GM12878 (cell line): ENCODE data around the gene RSKR. TPM values are rescaled to one million over a fixed set of nuclear protein-coding genes. Genes with fewer than 3 reads are reported as not detected.
A peak's percentile ranks its signal among the peaks of the same experiment; 100 is the strongest.

Experiments used
- ATF7 ChIP-seq: fragments of 450-650 bp; IDR thresholded peaks from 2 replicates; pipeline ENCODE4 v1.6.1; 2016; ENCODE audit warnings: low read depth, mild to moderate bottlenecking
- CBFB ChIP-seq: IDR thresholded peaks from 2 replicates; pipeline ENCODE4 v1.6.1; 2016; ENCODE audit warnings: antibody characterized with exemption, low read depth
- CBX5 ChIP-seq: sonication (generic); IDR thresholded peaks from 2 replicates; pipeline ENCODE4 v1.6.1; 2016; ENCODE audit warnings: low read depth, moderate library complexity, mild to moderate bottlenecking, inconsistent platforms
- CHD2 ChIP-seq: IDR thresholded peaks from 2 replicates; pipeline ENCODE4 v1.6.1; 2011; ENCODE audit warnings: low read depth, low read length, improper control_type of control experiment, borderline replicate concordance
- GABPA ChIP-seq: IDR thresholded peaks from 2 replicates; pipeline ENCODE4 v1.6.1; 2014; ENCODE audit warnings: antibody characterized with exemption, low read depth, mild to moderate bottlenecking, inconsistent platforms
- HCFC1 ChIP-seq: fragments of 150-350 bp; IDR thresholded peaks from 2 replicates; pipeline ENCODE4 v1.6.1; 2014; ENCODE audit warnings: low read length
- IKZF2 ChIP-seq, 2 experiments: fragments of 450-650 bp; IDR thresholded peaks; 2 replicates each; pipeline ENCODE4 v1.6.1; 2017; ENCODE audit warnings: mild to moderate bottlenecking in 2 of 2, moderate library complexity in 2 of 2
- MEF2A ChIP-seq: IDR thresholded peaks from 2 replicates; pipeline ENCODE4 v1.6.1; 2011; ENCODE audit warnings: low read depth, mild to moderate bottlenecking, low read length, moderate library complexity; ENCODE audit not compliant: insufficient read depth
- MYB ChIP-seq: fragments of 150-350 bp; IDR thresholded peaks from 2 replicates; pipeline ENCODE4 v1.6.1; 2014; ENCODE audit warnings: mild to moderate bottlenecking, low read depth, low read length, borderline replicate concordance
- MYC ChIP-seq: IDR thresholded peaks from 2 replicates; pipeline ENCODE4 v1.6.1; 2011; ENCODE audit warnings: mild to moderate bottlenecking, low read length, moderate library complexity, inconsistent platforms; ENCODE audit not compliant: insufficient read depth, insufficient replicate concordance, insufficient read length, severe bottlenecking
- RELA ChIP-seq: fragments of 450-650 bp; IDR thresholded peaks from 2 replicates; pipeline ENCODE4 v1.8.0; 2014; ENCODE audit warnings: borderline replicate concordance; ENCODE audit not compliant: partially characterized antibody
- SMAD5 ChIP-seq: IDR thresholded peaks from 2 replicates; pipeline ENCODE4 v1.6.1; 2016; ENCODE audit warnings: antibody characterized with exemption, low read depth
- SRF ChIP-seq, 2 experiments: IDR thresholded peaks; 2 replicates each; pipeline ENCODE4 v1.6.1; 2011; ENCODE audit warnings: low read depth in 2 of 2, low read length in 2 of 2, mild to moderate bottlenecking in 1 of 2, moderate library complexity in 1 of 2
- YBX1 ChIP-seq: fragments of 450-650 bp; IDR thresholded peaks from 2 replicates; pipeline ENCODE4 v1.6.1; 2016; ENCODE audit warnings: antibody characterized with exemption
- ZNF24 ChIP-seq: fragments of 450-650 bp; IDR thresholded peaks from 2 replicates; pipeline ENCODE4 v1.6.1; 2017; ENCODE audit warnings: antibody characterized with exemption, mild to moderate bottlenecking
- polyA plus RNA-seq, 11 experiments: library from polyadenylated mRNA; depleted of rRNA in 4 of 11; unstranded in 6 of 11; stranded (reverse) in 5 of 11; fragments of >200 nt; fragmentation: Nextera tagmentation in 4 of 11; fragmentation: Illumina TruSeq in 1 of 11; extraction: Ambion mirVana in 4 of 11; extraction: Trizol in 1 of 11; gene quantifications; 1 replicate in 1 of 11; 2 replicates in 10 of 11; pipeline versions ENCODE4 v1.2.1 to v1.2.3, GENCODE V29; 2011 to 2016; ENCODE audit warnings: inconsistent platforms in 2 of 11, missing spikeins in 2 of 11, low read depth in 1 of 11
- total RNA-seq, 4 experiments: library from RNA; depleted of rRNA in 3 of 4; stranded (reverse); fragments of >200 nt in 3 of 4; fragmentation: Illumina TruSeq in 1 of 4; extraction: Trizol in 1 of 4; gene quantifications; 2 replicates each; pipeline versions ENCODE4 v1.2.1 to v1.2.3, GENCODE V29; 2013 to 2021
- TF ChIP-seq, protein P1 (sequence below): fragments of 450-650 bp; IDR thresholded peaks from 2 replicates; pipeline ENCODE4 v1.6.1; 2016; ENCODE audit warnings: mild to moderate bottlenecking
- TF ChIP-seq, protein P2 (sequence below): fragments of 450-650 bp; formaldehyde crosslinking; IDR thresholded peaks from 2 replicates; pipeline ENCODE4 v1.4.0; 2022; ENCODE audit warnings: mild to moderate bottlenecking, moderate library complexity
- TF ChIP-seq, protein P3 (sequence below): IDR thresholded peaks from 2 replicates; pipeline ENCODE4 v1.6.1; 2012; ENCODE audit warnings: low read depth, low read length, improper control_type of control experiment
- TF ChIP-seq, protein P4 (sequence below): fragments of 450-650 bp; IDR thresholded peaks from 2 replicates; pipeline ENCODE4 v1.6.1; 2014; ENCODE audit warnings: mild to moderate bottlenecking
- TF ChIP-seq, protein P5 (sequence below): IDR thresholded peaks from 2 replicates; pipeline ENCODE4 v1.6.1; 2012; ENCODE audit warnings: improper control_type of control experiment, low read depth, low read length; ENCODE audit not compliant: insufficient replicate concordance

The RSKR gene
- total and polyA plus RNA-seq, 10 of the 15 experiments (the other 5 are each of a cell fraction or from before 2014, with no cell fraction given) = 0.52 to 22.4 (median 8.7) TPM

DNA sequence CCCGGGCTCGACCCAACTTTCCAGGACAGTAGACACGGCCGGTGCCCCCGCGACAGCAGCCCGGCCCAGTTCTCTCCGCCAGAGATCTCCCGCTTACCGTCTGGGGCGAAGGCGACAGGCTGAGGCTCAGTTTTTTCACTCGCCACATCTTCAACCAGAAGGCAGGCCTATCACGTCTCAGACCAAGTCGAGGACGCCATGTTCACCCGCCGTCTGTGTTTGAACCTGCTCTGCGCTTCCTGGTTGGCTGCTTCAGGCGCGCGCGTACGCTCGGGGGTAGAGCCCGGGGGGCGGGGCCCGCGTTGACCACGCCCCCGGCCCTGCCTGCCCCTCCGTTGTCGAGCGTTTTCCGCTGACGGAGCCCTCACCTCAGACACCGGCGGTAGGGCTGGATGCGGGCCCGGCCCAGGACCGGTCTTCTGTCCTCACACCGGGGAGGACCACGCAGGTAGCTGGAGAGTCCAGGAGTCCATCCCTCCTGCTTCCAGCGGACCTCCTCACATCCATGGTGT is 15.1 kb downstream of the RSKR start, which contains the start of gene SPAG5 (continued):
- no peak for TF ChIP-seq MYC
- TF ChIP-seq, protein P1, sequence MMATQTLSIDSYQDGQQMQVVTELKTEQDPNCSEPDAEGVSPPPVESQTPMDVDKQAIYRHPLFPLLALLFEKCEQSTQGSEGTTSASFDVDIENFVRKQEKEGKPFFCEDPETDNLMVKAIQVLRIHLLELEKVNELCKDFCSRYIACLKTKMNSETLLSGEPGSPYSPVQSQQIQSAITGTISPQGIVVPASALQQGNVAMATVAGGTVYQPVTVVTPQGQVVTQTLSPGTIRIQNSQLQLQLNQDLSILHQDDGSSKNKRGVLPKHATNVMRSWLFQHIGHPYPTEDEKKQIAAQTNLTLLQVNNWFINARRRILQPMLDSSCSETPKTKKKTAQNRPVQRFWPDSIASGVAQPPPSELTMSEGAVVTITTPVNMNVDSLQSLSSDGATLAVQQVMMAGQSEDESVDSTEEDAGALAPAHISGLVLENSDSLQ = peak; percentile 54; the same call in 1 of the 2 replicates
- no peak for TF ChIP-seq ATF7
- TF ChIP-seq CHD2 = peak; percentile 60; the same call in 1 of the 2 replicates
- no peak for TF ChIP-seq MYB
- no peak; the same call in 1 of the 2 replicates for TF ChIP-seq CBFB
- no peak for TF ChIP-seq IKZF2 (IDR thresholded peaks at IDR 0.05)
- no peak for TF ChIP-seq CBX5
- TF ChIP-seq YBX1 = no peak
- 0 out of 2 replicates have a peak, but pooled peaks have one; percentile 3 for TF ChIP-seq MEF2A
- TF ChIP-seq SRF (IDR thresholded peaks at IDR 0.05; ENCODE audit: low read depth in 2 of 2, low read length in 2 of 2) = 0 out of 4 replicates have a peak, but pooled peaks of 1 of the 2 experiments have one; percentile 3
- TF ChIP-seq, protein P2, sequence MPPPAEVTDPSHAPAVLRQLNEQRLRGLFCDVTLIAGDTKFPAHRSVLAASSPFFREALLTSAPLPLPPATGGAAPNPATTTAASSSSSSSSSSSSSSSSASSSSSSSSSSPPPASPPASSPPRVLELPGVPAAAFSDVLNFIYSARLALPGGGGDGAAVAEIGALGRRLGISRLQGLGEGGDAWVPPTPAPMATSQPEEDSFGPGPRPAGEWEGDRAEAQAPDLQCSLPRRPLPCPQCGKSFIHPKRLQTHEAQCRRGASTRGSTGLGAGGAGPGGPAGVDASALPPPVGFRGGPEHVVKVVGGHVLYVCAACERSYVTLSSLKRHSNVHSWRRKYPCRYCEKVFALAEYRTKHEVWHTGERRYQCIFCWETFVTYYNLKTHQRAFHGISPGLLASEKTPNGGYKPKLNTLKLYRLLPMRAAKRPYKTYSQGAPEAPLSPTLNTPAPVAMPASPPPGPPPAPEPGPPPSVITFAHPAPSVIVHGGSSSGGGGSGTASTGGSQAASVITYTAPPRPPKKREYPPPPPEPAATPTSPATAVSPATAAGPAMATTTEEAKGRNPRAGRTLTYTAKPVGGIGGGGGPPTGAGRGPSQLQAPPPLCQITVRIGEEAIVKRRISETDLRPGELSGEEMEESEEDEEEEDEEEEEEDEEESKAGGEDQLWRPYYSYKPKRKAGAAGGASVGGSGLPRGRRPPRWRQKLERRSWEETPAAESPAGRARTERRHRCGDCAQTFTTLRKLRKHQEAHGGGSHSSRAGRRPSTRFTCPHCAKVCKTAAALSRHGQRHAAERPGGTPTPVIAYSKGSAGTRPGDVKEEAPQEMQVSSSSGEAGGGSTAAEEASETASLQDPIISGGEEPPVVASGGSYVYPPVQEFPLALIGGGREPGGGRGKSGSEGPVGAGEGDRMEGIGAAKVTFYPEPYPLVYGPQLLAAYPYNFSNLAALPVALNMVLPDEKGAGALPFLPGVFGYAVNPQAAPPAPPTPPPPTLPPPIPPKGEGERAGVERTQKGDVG (CRISPR knock-in tag) = no peak
- peak; percentile 44 for TF ChIP-seq RELA
- TF ChIP-seq, protein P3, sequence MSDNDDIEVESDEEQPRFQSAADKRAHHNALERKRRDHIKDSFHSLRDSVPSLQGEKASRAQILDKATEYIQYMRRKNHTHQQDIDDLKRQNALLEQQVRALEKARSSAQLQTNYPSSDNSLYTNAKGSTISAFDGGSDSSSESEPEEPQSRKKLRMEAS = peak; percentile 57; the same call in 1 of the 2 replicates
- TF ChIP-seq ZNF24 = no peak
- no peak for TF ChIP-seq GABPA
- peak; percentile 34; the same call in 1 of the 2 replicates for TF ChIP-seq HCFC1
- TF ChIP-seq SMAD5 = peak; percentile 60; the same call in 1 of the 2 replicates
- TF ChIP-seq, protein P4, sequence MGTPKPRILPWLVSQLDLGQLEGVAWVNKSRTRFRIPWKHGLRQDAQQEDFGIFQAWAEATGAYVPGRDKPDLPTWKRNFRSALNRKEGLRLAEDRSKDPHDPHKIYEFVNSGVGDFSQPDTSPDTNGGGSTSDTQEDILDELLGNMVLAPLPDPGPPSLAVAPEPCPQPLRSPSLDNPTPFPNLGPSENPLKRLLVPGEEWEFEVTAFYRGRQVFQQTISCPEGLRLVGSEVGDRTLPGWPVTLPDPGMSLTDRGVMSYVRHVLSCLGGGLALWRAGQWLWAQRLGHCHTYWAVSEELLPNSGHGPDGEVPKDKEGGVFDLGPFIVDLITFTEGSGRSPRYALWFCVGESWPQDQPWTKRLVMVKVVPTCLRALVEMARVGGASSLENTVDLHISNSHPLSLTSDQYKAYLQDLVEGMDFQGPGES = 0 out of 2 replicates have a peak, but pooled peaks have one; percentile 44
- TF ChIP-seq, protein P5, sequence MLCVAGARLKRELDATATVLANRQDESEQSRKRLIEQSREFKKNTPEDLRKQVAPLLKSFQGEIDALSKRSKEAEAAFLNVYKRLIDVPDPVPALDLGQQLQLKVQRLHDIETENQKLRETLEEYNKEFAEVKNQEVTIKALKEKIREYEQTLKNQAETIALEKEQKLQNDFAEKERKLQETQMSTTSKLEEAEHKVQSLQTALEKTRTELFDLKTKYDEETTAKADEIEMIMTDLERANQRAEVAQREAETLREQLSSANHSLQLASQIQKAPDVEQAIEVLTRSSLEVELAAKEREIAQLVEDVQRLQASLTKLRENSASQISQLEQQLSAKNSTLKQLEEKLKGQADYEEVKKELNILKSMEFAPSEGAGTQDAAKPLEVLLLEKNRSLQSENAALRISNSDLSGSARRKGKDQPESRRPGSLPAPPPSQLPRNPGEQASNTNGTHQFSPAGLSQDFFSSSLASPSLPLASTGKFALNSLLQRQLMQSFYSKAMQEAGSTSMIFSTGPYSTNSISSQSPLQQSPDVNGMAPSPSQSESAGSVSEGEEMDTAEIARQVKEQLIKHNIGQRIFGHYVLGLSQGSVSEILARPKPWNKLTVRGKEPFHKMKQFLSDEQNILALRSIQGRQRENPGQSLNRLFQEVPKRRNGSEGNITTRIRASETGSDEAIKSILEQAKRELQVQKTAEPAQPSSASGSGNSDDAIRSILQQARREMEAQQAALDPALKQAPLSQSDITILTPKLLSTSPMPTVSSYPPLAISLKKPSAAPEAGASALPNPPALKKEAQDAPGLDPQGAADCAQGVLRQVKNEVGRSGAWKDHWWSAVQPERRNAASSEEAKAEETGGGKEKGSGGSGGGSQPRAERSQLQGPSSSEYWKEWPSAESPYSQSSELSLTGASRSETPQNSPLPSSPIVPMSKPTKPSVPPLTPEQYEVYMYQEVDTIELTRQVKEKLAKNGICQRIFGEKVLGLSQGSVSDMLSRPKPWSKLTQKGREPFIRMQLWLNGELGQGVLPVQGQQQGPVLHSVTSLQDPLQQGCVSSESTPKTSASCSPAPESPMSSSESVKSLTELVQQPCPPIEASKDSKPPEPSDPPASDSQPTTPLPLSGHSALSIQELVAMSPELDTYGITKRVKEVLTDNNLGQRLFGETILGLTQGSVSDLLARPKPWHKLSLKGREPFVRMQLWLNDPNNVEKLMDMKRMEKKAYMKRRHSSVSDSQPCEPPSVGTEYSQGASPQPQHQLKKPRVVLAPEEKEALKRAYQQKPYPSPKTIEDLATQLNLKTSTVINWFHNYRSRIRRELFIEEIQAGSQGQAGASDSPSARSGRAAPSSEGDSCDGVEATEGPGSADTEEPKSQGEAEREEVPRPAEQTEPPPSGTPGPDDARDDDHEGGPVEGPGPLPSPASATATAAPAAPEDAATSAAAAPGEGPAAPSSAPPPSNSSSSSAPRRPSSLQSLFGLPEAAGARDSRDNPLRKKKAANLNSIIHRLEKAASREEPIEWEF = no peak
